Activated naive CD4-positive, alpha-beta T cell treated with anti-CD3 and anti-CD28 coated beads, Interleukin-2, amount 50 U/mL, for 72 hours (primary cell): ENCODE measurements around the gene NT5M. TPM values are rescaled to one million over a fixed set of nuclear protein-coding genes. Genes with fewer than 3 reads are reported as not detected.

Experiments used
- ATAC-seq, 2 donors: fragments of 150-1000 bp; cut with Tn5 transposase; 2 replicates each; pipeline ENCODE4 v1.10.0; 2021; ENCODE audit warnings: mild to moderate bottlenecking in 2 of 2, moderate library complexity in 2 of 2
- DNase-seq, 2 donors: peaks; one replicate each; pipeline ENCODE4 v3.0.0; 2021 to 2022; ENCODE audit warnings: low spot score in 2 of 2
- H3K27ac Mint-ChIP-seq, 2 donors: one replicate each; pipeline ENCODE4 v1.8.0; 2022; ENCODE audit warnings: mild to moderate bottlenecking in 2 of 2, mixed read lengths in 2 of 2
- H3K36me3 Mint-ChIP-seq, 2 donors: one replicate each; pipeline ENCODE4 v1.8.0; 2022; ENCODE audit warnings: mixed read lengths in 2 of 2
- H3K9me3 Mint-ChIP-seq, 2 donors: one replicate each; pipeline ENCODE4 v1.8.0; 2022; ENCODE audit warnings: mixed read lengths in 2 of 2
- total RNA-seq, 2 donors: library from RNA; stranded (reverse); gene quantifications; one replicate each; pipeline ENCODE4 v1.2.3, GENCODE V29; 2022

NT5M gene
- total RNA-seq, 2 donors from 2014 or later = 5.8 to 6.0 TPM

- peaks cover 0 to 8% of the 10 kb centered on the region in 2 donors for H3K9me3 Mint-ChIP-seq
These were observed 84.6 kb downstream of the NT5M start for GRCh38 chr17:17387498-17388362.

GRCh38 chr17:17388657-17389496 is 85.7 kb downstream of the NT5M start:
- Mint-ChIP-seq H3K27ac (no peak overlapping the region), H3K36me3 (peaks cover 0 to 6% of the 10 kb centered on the region in 2 donors), H3K9me3 (peaks cover 0 to 8% of the 10 kb centered on the region in 2 donors)
- DNase-seq = no peak
- no peak for ATAC-seq

More at GRCh38 chr17:17387498-17388362, 84.6 kb downstream of the NT5M start:
- ATAC-seq = peak in 1 of 2 donors; percentile 58
- H3K36me3 Mint-ChIP-seq = peaks cover 0 to 6% of the 10 kb centered on the region in 2 donors
- DNase-seq = no peak
- no peak overlapping the region for H3K27ac Mint-ChIP-seq

GRCh38 chr17:17391668-17392370 is 88.6 kb downstream of the NT5M start:
- Mint-ChIP-seq H3K27ac (peak overlapping the region in 1 of 2 donors; percentile 44), H3K9me3 (peaks cover 0 to 8% of the 10 kb centered on the region in 2 donors), H3K36me3 (peaks cover 0 to 6% of the 10 kb centered on the region in 2 donors)

GRCh38 chr17:17393976-17394375 is 90.8 kb downstream of the NT5M start:
- no peak for ATAC-seq
- no peak for DNase-seq
- no peak overlapping the region for H3K27ac Mint-ChIP-seq
- H3K9me3 Mint-ChIP-seq = peaks cover 0 to 8% of the 10 kb centered on the region in 2 donors
- H3K36me3 Mint-ChIP-seq = peaks cover 0 to 6% of the 10 kb centered on the region in 2 donors

More at GRCh38 chr17:17391668-17392370, 88.6 kb downstream of the NT5M start:
- peak; percentile 71 to 87 for ATAC-seq
- DNase-seq = peak; percentile 42 to 71

GRCh38 chr17:17394494-17394893 is 91.3 kb downstream of the NT5M start:
- H3K27ac Mint-ChIP-seq = no peak overlapping the region
- peaks cover 0 to 6% of the 10 kb centered on the region in 2 donors for H3K36me3 Mint-ChIP-seq
- peaks cover 0 to 8% of the 10 kb centered on the region in 2 donors for H3K9me3 Mint-ChIP-seq
- ATAC-seq (no peak), DNase-seq (no peak)

GRCh38 chr17:17395246-17395802 is 92.2 kb downstream of the NT5M start:
- peaks cover 0 to 8% of the 10 kb centered on the region in 2 donors for H3K9me3 Mint-ChIP-seq
- ATAC-seq (no peak), DNase-seq (no peak)
- peaks cover 0 to 6% of the 10 kb centered on the region in 2 donors for H3K36me3 Mint-ChIP-seq
- no peak overlapping the region for H3K27ac Mint-ChIP-seq

- no peak for DNase-seq
- H3K27ac Mint-ChIP-seq = no peak overlapping the region
- ATAC-seq = no peak
- H3K36me3 Mint-ChIP-seq = peaks cover 0 to 6% of the 10 kb centered on the region in 2 donors
- H3K9me3 Mint-ChIP-seq = peaks cover 0 to 8% of the 10 kb centered on the region in 2 donors
These were observed 92.7 kb downstream of the NT5M start for GRCh38 chr17:17395885-17396284.

Other genes with a start within 250 kb of the NT5M start
- gene PLD6, start 97.0 kb upstream of the NT5M start, total RNA-seq = 1 to 10 TPM; 9.2 to 9.6 TPM
- 10 to 100 TPM; 28.1 to 38.7 TPM for gene FLCN, start 66.2 kb upstream of the NT5M start, total RNA-seq
- gene COPS3, start 22.1 kb upstream of the NT5M start, total RNA-seq = 100 to 1,000 TPM in 1 of 2 donors, 10 to 100 TPM in 1; 97.4 to 126 TPM
- gene MED9, start 173.6 kb downstream of the NT5M start, total RNA-seq = 10 to 100 TPM; 13.1 to 14.0 TPM
- 1 to 10 TPM in 1 of 2 donors, under 1 TPM in 1; 0.71 to 1.2 TPM for gene RASD1, start 193.0 kb downstream of the NT5M start, total RNA-seq